HepG2 (cell line): ENCODE data around the gene RBCK1. TPM values are rescaled to one million over a fixed set of nuclear protein-coding genes. Genes with fewer than 3 reads are reported as not detected.

Experiments used
- ATF5 ChIP-seq: sonication (generic); formaldehyde crosslinking; IDR thresholded peaks from 2 replicates; pipeline ENCODE4 v1.4.0; 2020; ENCODE audit warnings: mild to moderate bottlenecking, low read depth, missing genetic modification reagents
- CSRNP1 ChIP-seq: sonication (generic); formaldehyde crosslinking; IDR thresholded peaks from 2 replicates; pipeline ENCODE4 v1.8.1; 2023; ENCODE audit warnings: mild to moderate bottlenecking, missing genetic modification reagents
- DR1 ChIP-seq: sonication (generic); formaldehyde crosslinking; IDR thresholded peaks from 2 replicates; pipeline ENCODE4 v1.8.0; 2021; ENCODE audit warnings: mild to moderate bottlenecking, missing genetic modification reagents, inconsistent platforms
- HBP1 ChIP-seq: IDR thresholded peaks from 2 replicates; pipeline ENCODE4 v1.6.1; 2016; ENCODE audit warnings: low read depth, control low read depth
- HMG20A ChIP-seq: IDR thresholded peaks from 2 replicates; pipeline ENCODE4 v1.6.1; 2016; ENCODE audit warnings: borderline replicate concordance
- HNRNPLL ChIP-seq: fragments of 200-400 bp; formaldehyde crosslinking; IDR thresholded peaks from 2 replicates; pipeline ENCODE4 v1.6.1; 2017; ENCODE audit warnings: mild to moderate bottlenecking, low read depth, low read length; ENCODE audit not compliant: poor library complexity, severe bottlenecking
- JUN ChIP-seq: sonication (generic); formaldehyde crosslinking; IDR thresholded peaks from 2 replicates; pipeline ENCODE4 v1.4.0; 2020; ENCODE audit warnings: mild to moderate bottlenecking, missing genetic modification reagents
- MTERF4 ChIP-seq: sonication (generic); formaldehyde crosslinking; IDR thresholded peaks from 2 replicates; pipeline ENCODE4 v1.8.0; 2023; ENCODE audit warnings: mild to moderate bottlenecking, missing genetic modification reagents
- NR1H2 ChIP-seq: sonication (generic); formaldehyde crosslinking; IDR thresholded peaks from 2 replicates; pipeline ENCODE4 v1.8.1; 2022; ENCODE audit warnings: low read depth, missing genetic modification reagents, borderline replicate concordance
- POLR2A ChIP-seq, 2 experiments: IDR thresholded peaks; 2 replicates each; pipeline ENCODE4 v1.6.1; 2011; ENCODE audit warnings: low read depth in 2 of 2, low read length in 2 of 2, mild to moderate bottlenecking in 1 of 2, moderate library complexity in 1 of 2; ENCODE audit not compliant: insufficient read depth in 1 of 2
- RBFOX2 ChIP-seq: fragments of 200-400 bp; formaldehyde crosslinking; IDR thresholded peaks from 2 replicates; pipeline ENCODE4 v1.6.1; 2017; ENCODE audit warnings: low read depth, mild to moderate bottlenecking, low read length
- SATB2 ChIP-seq: sonication (generic); formaldehyde crosslinking; IDR thresholded peaks from 2 replicates; pipeline ENCODE4 v1.5.0; 2020; ENCODE audit warnings: missing genetic modification reagents
- SMAD9 ChIP-seq: sonication (generic); formaldehyde crosslinking; IDR thresholded peaks from 2 replicates; pipeline ENCODE4 v1.5.1; 2020; ENCODE audit warnings: mild to moderate bottlenecking, missing genetic modification reagents
- SP2 ChIP-seq: sonication (generic); formaldehyde crosslinking; IDR thresholded peaks from 2 replicates; pipeline ENCODE4 v1.5.1; 2020; ENCODE audit warnings: mild to moderate bottlenecking, missing genetic modification reagents
- TCF7 ChIP-seq: sonication (generic); IDR thresholded peaks from 2 replicates; pipeline ENCODE4 v1.6.1; 2016; ENCODE audit warnings: antibody characterized with exemption, low read depth
- TFDP2 ChIP-seq: sonication (generic); formaldehyde crosslinking; IDR thresholded peaks from 2 replicates; pipeline ENCODE4 v1.4.0; 2020; ENCODE audit warnings: missing genetic modification reagents
- TFE3 ChIP-seq: IDR thresholded peaks from 2 replicates; pipeline ENCODE4 v1.6.1; 2016
- ZBTB25 ChIP-seq: IDR thresholded peaks from 2 replicates; pipeline ENCODE4 v1.6.1; 2018; ENCODE audit warnings: missing genetic modification reagents
- ZBTB38 ChIP-seq: sonication (generic); formaldehyde crosslinking; IDR thresholded peaks from 2 replicates; pipeline ENCODE4 v1.5.1; 2020; ENCODE audit warnings: mild to moderate bottlenecking, missing genetic modification reagents
- ZNF121 ChIP-seq: sonication (generic); formaldehyde crosslinking; IDR thresholded peaks from 2 replicates; pipeline ENCODE4 v1.5.0; 2020; ENCODE audit warnings: mild to moderate bottlenecking, missing genetic modification reagents
- ZNF234 ChIP-seq: sonication (generic); formaldehyde crosslinking; conservative IDR thresholded peaks from 2 replicates; pipeline ENCODE4 v1.5.1; 2020; ENCODE audit warnings: mild to moderate bottlenecking, missing genetic modification reagents
- ZNF569 ChIP-seq: sonication (generic); formaldehyde crosslinking; IDR thresholded peaks from 2 replicates; pipeline ENCODE4 v1.5.0; 2020; ENCODE audit warnings: mild to moderate bottlenecking, missing genetic modification reagents, moderate library complexity, borderline replicate concordance
- ZNF629 ChIP-seq: sonication (generic); formaldehyde crosslinking; conservative IDR thresholded peaks from 2 replicates; pipeline ENCODE4 v1.5.0; 2020; ENCODE audit warnings: missing genetic modification reagents
- ZSCAN25 ChIP-seq: sonication (generic); formaldehyde crosslinking; IDR thresholded peaks from 2 replicates; pipeline ENCODE4 v1.8.0; 2022; ENCODE audit warnings: mild to moderate bottlenecking, missing genetic modification reagents
- polyA plus RNA-seq, 8 experiments: library from polyadenylated mRNA; depleted of rRNA in 3 of 8; stranded (reverse) in 7 of 8; unstranded in 1 of 8; fragments of >200 nt; fragmentation: Illumina TruSeq in 4 of 8; extraction: Trizol in 4 of 8; gene quantifications; 2 replicates each; pipeline versions ENCODE4 v1.2.1 to v1.2.3, GENCODE V29; 2011 to 2016; ENCODE audit warnings: low read depth in 4 of 8, missing spikeins in 1 of 8, mixed read lengths in 1 of 8; ENCODE audit not compliant: insufficient read depth in 1 of 8
- total RNA-seq, 5 experiments: library from RNA; depleted of rRNA; stranded (reverse); fragments of >200 nt; fragmentation: Illumina TruSeq; extraction: Trizol; gene quantifications; 2 replicates each; pipeline ENCODE4 v1.2.3, GENCODE V29; 2016; ENCODE audit warnings: low read depth in 1 of 5

Gene RBCK1
- total and polyA plus RNA-seq, 2 of the 13 experiments (the other 11 are each of a cell fraction or from before 2014, with no cell fraction given): 149 to 215 TPM

- no peak for TF ChIP-seq ZNF629 (CRISPR knock-in tag)
- peak in 1 of 2 experiments; percentile 47; a peak in 2 of 4 replicates for TF ChIP-seq POLR2A (IDR thresholded peaks at IDR 0.05; ENCODE audit: insufficient read depth in 1 of 2, low read depth in 2 of 2, low read length in 2 of 2)
- no peak for TF ChIP-seq HMG20A
- no peak for TF ChIP-seq TFDP2 (CRISPR knock-in tag)
- TF ChIP-seq SATB2 (CRISPR knock-in tag): no peak
- no peak for TF ChIP-seq HNRNPLL
- TF ChIP-seq ZSCAN25 (CRISPR knock-in tag): no peak
- no peak for TF ChIP-seq ZNF569 (CRISPR knock-in tag)
- TF ChIP-seq ZNF121 (CRISPR knock-in tag): no peak
- no peak for TF ChIP-seq ZBTB25
- TF ChIP-seq NR1H2 (CRISPR knock-in tag): no peak
- no peak for TF ChIP-seq ZNF234
- TF ChIP-seq JUN (CRISPR knock-in tag): no peak
- TF ChIP-seq RBFOX2: peak; percentile 51; the same call in 1 of the 2 replicates
- no peak for TF ChIP-seq DR1 (CRISPR knock-in tag)
- TF ChIP-seq TCF7: no peak
- TF ChIP-seq TFE3 (CRISPR knock-in tag): no peak
- no peak for TF ChIP-seq MTERF4
- no peak for TF ChIP-seq HBP1 (CRISPR knock-in tag)
- no peak for TF ChIP-seq ZBTB38 (CRISPR knock-in tag)
- no peak for TF ChIP-seq CSRNP1 (CRISPR knock-in tag)
- TF ChIP-seq ATF5: no peak
- no peak for TF ChIP-seq SMAD9 (CRISPR knock-in tag)
- no peak for TF ChIP-seq SP2 (CRISPR knock-in tag)
These were observed 22.7 kb upstream of the RBCK1 start (continued) for GRCh38 chr20:385448-385847.
